Duodenal mucosa (tissue), 2 donors: ENCODE measurements around the gene DYNLT1.
"Not testable (repeated sequence)": the region's sequence is repeated elsewhere in the genome, so short reads cannot be mapped to it uniquely, and the experiment has no call there.

Source experiments
- H3K27ac ChIP-seq: one replicate; pipeline ENCODE4 v1.7.0; 2013; ENCODE audit warnings: low read depth, low read length
- H3K27me3 ChIP-seq, 2 donors: one replicate each; pipeline ENCODE4 v1.7.0; 2013; ENCODE audit warnings: low read length in 2 of 2, control low read depth in 1 of 2; ENCODE audit not compliant: insufficient read depth in 2 of 2, control insufficient read depth in 1 of 2
- H3K36me3 ChIP-seq, 2 donors: one replicate each; pipeline ENCODE4 v1.7.0; 2013; ENCODE audit warnings: low read length in 2 of 2, control low read depth in 1 of 2; ENCODE audit not compliant: insufficient read depth in 2 of 2, control insufficient read depth in 1 of 2
- H3K4me1 ChIP-seq, 2 donors: one replicate each; pipeline ENCODE4 v1.7.0; 2013; ENCODE audit warnings: low read length in 2 of 2, control low read depth in 1 of 2; ENCODE audit not compliant: insufficient read depth in 2 of 2, control insufficient read depth in 1 of 2
- H3K4me3 ChIP-seq, 2 donors: one replicate each; pipeline ENCODE4 v1.7.0; 2013; ENCODE audit warnings: low read length in 2 of 2, low read depth in 1 of 2
- H3K9ac ChIP-seq, 2 donors: one replicate each; pipeline ENCODE4 v1.7.0; 2013; ENCODE audit warnings: low read length in 2 of 2, low read depth in 1 of 2
- H3K9me3 ChIP-seq, 2 donors: one replicate each; pipeline ENCODE4 v1.7.0; 2013; ENCODE audit warnings: low read length in 2 of 2, control low read depth in 1 of 2; ENCODE audit not compliant: control insufficient read depth in 1 of 2

DYNLT1 gene

DNA sequence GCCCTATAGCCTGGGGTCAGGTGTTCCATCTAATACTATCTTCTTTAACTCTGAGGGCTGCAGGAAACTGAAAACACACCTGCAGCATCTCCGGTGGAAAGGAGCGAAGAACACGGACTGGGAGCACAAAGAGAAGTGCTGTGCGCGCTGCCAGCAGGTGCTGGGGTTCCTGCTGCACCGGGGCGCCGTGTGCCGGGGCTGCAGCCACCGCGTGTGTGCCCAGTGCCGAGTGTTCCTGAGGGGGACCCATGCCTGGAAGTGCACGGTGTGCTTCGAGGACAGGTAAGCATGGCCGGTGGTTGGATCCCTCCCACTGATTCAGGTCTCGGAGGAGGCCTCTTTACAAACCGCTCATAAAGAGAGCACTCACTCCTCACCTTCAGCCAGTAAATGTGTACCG, 20.8 kb upstream of the DYNLT1 start:
- H3K9ac ChIP-seq = no peak overlapping the region

DNA sequence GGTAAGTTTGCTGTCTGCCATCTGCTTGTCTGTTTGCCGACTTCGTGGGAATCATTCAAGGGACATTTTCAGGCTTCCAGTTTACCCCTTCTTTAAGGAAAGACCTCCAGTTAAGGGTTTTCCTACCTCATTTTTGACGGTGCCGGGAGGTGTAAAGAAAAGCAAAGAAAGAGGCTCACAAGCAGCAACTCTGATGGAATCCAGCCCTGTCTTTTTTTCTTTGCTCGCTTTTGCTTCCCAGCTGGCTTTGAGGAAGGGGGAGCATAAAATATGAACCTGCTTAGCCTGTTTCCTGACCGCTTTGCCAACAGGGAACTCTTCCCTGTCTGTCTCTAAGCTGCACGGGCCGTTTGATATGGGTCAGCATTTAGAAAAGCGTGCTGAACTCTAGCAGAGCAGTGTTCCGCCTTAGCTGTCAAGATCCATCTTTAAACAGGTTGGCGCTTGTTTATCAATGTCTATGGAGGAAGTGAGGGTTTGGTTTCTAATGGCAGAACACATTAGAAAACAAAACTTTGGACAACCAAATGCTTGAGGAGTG, 19.2 kb upstream of the DYNLT1 start:
- Histone ChIP-seq H3K9ac (peak overlapping the region in 1 of 2 donors; percentile 7), H3K4me1 (peaks cover 12% of the 10 kb centered on the region in 2 donors), H3K27ac (no peak overlapping the region), H3K9me3 (no peaks in the 10 kb centered on the region), H3K4me3 (peak overlapping the region in 1 of 2 donors; percentile 2), H3K36me3 (no peaks in the 10 kb centered on the region), H3K27me3 (no peaks in the 10 kb centered on the region)

More for the DNA sequence above, 20.8 kb upstream of the DYNLT1 start:
- Histone ChIP-seq H3K36me3 (no peaks in the 10 kb centered on the region), H3K27ac (no peak overlapping the region), H3K27me3 (no peaks in the 10 kb centered on the region), H3K4me1 (peaks cover 10 to 11% of the 10 kb centered on the region in 2 donors), H3K4me3 (no peak overlapping the region), H3K9me3 (no peaks in the 10 kb centered on the region)

DNA sequence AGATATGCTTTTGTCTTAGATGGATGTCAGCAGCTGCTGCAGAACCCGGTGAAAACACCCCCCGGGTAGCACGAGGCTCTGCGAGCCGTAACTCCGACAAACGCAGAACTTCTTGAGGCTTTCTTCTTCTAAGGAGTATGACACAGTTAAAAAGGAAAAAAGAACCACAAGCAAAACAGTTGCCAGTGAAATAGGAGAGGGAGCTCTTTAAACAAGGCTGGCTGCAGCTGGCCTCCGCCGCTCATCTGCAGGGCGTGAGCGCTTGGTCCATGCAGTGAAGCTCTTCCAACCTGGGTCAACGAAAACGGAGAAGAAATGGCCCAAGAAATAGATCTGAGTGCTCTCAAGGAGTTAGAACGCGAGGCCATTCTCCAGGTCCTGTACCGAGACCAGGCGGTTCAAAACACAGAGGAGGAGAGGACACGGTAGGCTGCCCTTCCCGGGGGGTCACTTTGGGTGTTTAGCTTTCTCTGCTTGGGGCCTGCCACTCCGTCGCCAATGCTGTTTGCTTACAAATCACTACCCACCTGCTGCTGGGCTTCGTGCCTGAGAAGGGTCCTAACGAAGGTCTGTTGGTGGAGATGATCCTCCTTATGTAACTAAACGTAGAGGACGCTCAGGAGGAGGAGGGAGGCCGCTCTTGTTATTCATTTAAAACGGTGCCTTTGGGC, 18.5 kb upstream of the DYNLT1 start:
- Histone ChIP-seq H3K27ac (no peak overlapping the region), H3K9me3 (no peaks in the 10 kb centered on the region), H3K9ac (peak overlapping the region in 1 of 2 donors; percentile 7)

DNA sequence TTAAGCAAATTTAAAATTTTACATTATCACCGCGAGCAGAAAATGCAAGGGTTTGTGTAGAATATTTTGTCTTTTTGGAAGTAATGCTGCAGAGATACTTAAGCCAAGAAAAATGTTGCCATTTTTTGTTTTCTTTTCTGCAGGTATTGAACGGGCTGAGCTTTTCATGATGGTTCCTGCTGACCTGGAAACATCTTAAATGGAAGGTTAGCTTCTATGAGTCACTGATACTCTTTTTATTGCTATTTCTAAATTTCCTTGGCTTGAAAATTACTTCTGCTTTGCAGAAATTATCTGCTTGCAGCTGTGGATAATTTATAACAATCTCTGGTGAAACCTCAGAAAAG, 18.0 kb upstream of the DYNLT1 start:
- no peak overlapping the region for H3K27ac ChIP-seq
- no peak overlapping the region for H3K4me3 ChIP-seq

More for the DNA sequence above, 18.5 kb upstream of the DYNLT1 start:
- Histone ChIP-seq H3K36me3 (no peaks in the 10 kb centered on the region), H3K4me3 (peak overlapping the region in 1 of 2 donors; percentile 28), H3K4me1 (peaks cover 12% of the 10 kb centered on the region in 2 donors), H3K27me3 (no peaks in the 10 kb centered on the region)

DNA sequence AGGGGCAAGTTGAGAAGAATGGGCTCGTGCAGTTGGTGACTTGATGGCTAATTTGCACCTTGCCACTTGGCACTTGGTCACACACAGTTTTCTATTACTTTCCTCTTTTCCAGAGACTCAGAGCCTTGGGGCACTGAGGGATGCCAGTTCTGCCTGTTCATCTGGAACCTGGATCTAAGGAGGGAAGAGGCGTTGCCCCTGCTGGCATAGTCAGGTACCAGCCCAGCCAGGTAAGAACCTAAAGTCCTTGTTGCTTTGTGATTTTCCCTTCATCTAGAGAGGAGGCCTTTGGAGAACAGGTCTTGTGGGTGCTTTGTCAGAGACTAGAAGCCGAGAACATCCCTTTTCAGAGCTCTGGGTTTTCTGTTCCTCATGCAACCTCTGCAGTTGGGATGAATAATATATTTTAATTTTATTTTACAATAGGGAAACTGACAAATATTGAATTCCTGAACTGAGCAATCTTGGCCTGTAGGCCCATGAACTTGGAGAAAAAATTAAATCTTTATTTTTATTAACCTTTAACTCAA, 16.7 kb upstream of the DYNLT1 start:
- no peak overlapping the region for H3K27ac ChIP-seq
- H3K27me3 ChIP-seq = no peaks in the 10 kb centered on the region
- no peak overlapping the region for H3K9ac ChIP-seq
- no peak overlapping the region for H3K4me3 ChIP-seq
- H3K4me1 ChIP-seq = peaks cover 12 to 19% of the 10 kb centered on the region in 2 donors
- H3K9me3 ChIP-seq = no peaks in the 10 kb centered on the region
- H3K36me3 ChIP-seq = no peaks in the 10 kb centered on the region

More for the DNA sequence above, 18.0 kb upstream of the DYNLT1 start:
- no peak overlapping the region for H3K9ac ChIP-seq
- H3K27me3 ChIP-seq = no peaks in the 10 kb centered on the region
- H3K4me1 ChIP-seq = peaks cover 12% of the 10 kb centered on the region in 2 donors
- no peaks in the 10 kb centered on the region for H3K36me3 ChIP-seq
- no peaks in the 10 kb centered on the region for H3K9me3 ChIP-seq

DNA sequence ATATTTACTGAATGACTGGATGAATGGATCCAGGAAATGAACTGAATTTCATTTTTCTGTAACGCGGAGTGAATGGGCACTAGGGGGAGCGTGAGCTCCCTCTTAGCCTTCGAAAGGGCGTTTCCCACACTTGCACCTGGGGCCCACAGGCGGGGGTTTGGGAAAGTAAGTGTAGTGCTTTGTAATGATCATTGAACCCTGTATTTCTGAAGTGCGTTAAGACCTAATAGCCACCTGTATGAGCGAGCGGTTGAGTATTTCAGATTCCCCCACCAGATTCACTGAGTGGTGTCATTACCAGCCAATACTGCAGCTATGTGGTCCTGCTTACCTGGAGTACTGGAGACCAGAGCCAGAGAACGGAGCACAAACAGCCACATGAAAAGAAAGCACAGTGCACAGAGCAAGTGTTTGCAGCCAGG, 15.8 kb upstream of the DYNLT1 start:
- Histone ChIP-seq H3K36me3 (no peaks in the 10 kb centered on the region), H3K27me3 (no peaks in the 10 kb centered on the region), H3K4me3 (peak overlapping the region in 1 of 2 donors; percentile 21), H3K9me3 (no peaks in the 10 kb centered on the region), H3K9ac (peak overlapping the region in 1 of 2 donors; percentile 15), H3K27ac (no peak overlapping the region), H3K4me1 (peaks cover 18 to 28% of the 10 kb centered on the region in 2 donors)

DNA sequence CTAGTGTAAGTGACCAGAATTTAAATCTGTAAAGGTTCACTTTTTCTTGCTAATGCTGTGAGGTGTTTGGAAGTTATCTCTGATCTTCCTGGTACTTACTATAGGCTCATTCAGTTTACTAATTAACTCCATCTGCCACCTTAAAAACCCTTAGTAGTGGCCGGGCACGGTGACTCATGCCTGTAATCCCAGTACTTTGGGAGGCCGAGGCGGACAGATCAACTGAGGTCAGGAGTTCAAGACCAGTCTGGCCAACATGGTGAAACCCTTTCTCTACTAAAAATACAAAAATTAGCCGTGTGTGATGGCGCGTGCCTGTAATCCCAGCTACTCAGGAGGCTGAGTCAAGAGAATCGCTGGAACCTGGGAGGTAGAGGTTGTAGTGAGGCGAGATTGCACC, 12.4 kb upstream of the DYNLT1 start:
- not testable (repeated sequence) for H3K4me3 ChIP-seq, H3K36me3 ChIP-seq, H3K27ac ChIP-seq, H3K9me3 ChIP-seq, H3K27me3 ChIP-seq, H3K9ac ChIP-seq
- peaks cover 19 to 33% of the 10 kb centered on the region in 2 donors for H3K4me1 ChIP-seq

DNA sequence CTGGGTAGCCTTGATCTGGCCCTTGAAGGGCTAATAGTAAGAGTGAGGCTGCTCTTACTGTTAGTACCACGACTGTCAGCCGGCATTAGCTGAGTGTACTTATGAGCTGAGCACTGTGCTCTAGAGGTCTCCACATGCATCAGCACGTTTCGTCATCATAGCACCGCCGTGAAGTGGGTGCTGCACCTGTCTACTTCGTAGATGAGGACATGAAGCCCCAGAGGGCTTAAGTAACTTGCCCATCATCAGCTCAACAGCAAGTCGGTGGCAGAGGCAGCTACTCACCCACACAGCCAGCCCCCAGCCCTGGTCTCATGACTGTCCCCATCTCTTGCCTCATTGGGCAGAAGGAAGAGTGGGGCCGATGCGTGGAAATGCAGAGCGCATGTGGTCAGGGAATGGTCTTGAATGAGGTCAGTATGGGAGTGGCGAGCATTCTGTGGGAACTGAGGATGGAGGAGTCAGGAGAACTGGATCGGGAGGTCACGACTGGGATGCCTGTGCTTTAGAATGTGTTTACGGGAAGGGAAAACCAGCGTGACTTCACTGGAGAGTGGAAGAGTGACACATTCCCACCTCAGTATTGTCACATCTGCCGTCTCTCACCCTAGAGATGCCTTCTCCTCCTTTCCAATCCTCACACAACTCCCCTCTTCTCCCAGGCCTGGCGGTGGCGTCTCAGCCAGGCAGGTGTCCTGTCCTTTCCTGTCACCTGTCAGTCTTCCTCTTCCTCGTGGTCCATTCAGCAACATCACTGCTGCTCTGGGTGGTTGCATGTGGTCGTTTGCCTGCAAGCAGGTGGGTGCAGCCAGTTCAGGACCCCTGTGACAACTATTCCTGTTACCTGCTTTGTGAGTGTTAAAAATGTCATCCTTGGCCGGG, 11.3 kb upstream of the DYNLT1 start:
- Histone ChIP-seq H3K9ac (peak overlapping the region in 1 of 2 donors; percentile 19), H3K4me3 (no peak overlapping the region), H3K27ac (no peak overlapping the region), H3K9me3 (no peaks in the 10 kb centered on the region), H3K27me3 (no peaks in the 10 kb centered on the region), H3K36me3 (no peaks in the 10 kb centered on the region), H3K4me1 (peaks cover 19 to 33% of the 10 kb centered on the region in 2 donors)

DNA sequence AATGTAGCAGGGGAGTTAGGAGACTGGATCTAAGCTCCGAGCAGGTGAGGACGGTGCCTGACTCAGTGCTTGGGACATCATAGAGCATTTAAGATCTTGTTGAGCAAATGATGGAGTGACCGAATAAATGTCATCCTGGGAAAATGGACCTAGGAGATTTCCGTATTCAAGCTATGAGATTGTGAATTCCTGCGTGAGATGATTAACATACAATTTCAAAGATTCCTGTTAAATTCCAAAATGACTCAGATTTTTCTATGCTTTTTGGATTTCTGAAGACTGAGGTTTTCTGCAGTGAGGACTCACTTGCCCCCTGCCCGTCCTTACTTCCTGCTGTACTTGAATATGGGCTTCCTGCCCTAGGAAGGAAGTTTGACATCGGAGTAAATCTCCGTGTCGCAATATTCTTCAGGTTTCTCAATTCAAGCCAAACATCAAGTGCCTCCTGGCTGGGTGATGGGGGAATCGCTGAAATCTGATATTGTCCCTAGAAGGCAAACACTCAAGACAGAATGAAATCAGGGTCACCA, 10.5 kb upstream of the DYNLT1 start:
- H3K4me3 ChIP-seq = no peak overlapping the region
- no peaks in the 10 kb centered on the region for H3K27me3 ChIP-seq
- no peaks in the 10 kb centered on the region for H3K9me3 ChIP-seq
- no peak overlapping the region for H3K27ac ChIP-seq
- H3K36me3 ChIP-seq = no peaks in the 10 kb centered on the region
- H3K9ac ChIP-seq = peak overlapping the region; percentile 19 to 28
- peaks cover 14 to 28% of the 10 kb centered on the region in 2 donors for H3K4me1 ChIP-seq
